Activated B cell treated with CpG ODN at 0.5 μM for 24 hours (primary cell): ENCODE results near the gene RPN1. TPM values are rescaled to one million over a fixed set of nuclear protein-coding genes. Genes with fewer than 3 reads are reported as not detected.
"Not testable (repeated sequence)": the region's sequence is repeated elsewhere in the genome, so short reads cannot be mapped to it uniquely, and the experiment has no call there.

ENCODE experiments used
- ATAC-seq: fragments of 200-7000 bp; cut with Tn5 transposase; one replicate; pipeline ENCODE4 v1.10.0; 2021; ENCODE audit warnings: low read depth, mild to moderate bottlenecking, moderate library complexity
- CTCF ChIA-PET: fragments of 350-600 bp; sonication (Branson Sonifier 250); formaldehyde crosslinking; loops from one replicate; lab custom pipeline; 2021; ENCODE audit warnings: antibody characterized with exemption; lab: Charles Lee
- POLR2A ChIA-PET: fragments of 350-600 bp; sonication (Branson Sonifier 250); formaldehyde crosslinking; loops from one replicate; lab custom pipeline; 2021; ENCODE audit warnings: antibody characterized with exemption; lab: Charles Lee
- DNase-seq: peaks from one replicate; pipeline ENCODE4 v3.0.0; 2022
- H3K27ac Mint-ChIP-seq: one replicate; pipeline ENCODE4 v1.8.0; 2020; ENCODE audit warnings: mixed read lengths
- H3K27me3 Mint-ChIP-seq: one replicate; pipeline ENCODE4 v1.8.0; 2021; ENCODE audit warnings: mixed read lengths
- H3K36me3 Mint-ChIP-seq: one replicate; pipeline ENCODE4 v1.8.0; 2021; ENCODE audit warnings: low read depth, mixed read lengths
- H3K4me1 Mint-ChIP-seq: one replicate; pipeline ENCODE4 v1.8.0; 2021; ENCODE audit warnings: mixed read lengths
- H3K4me3 Mint-ChIP-seq: one replicate; pipeline ENCODE4 v1.8.0; 2020; ENCODE audit warnings: mild to moderate bottlenecking, mixed read lengths
- H3K9me3 Mint-ChIP-seq: one replicate; pipeline ENCODE4 v1.8.0; 2020; ENCODE audit warnings: mixed read lengths
- intact Hi-C: fragments of 100-400 bp; cut with micrococcal nuclease; formaldehyde crosslinking; loops from one replicate; pipeline ENCODE4 v1.15.1; 2024
- total RNA-seq: library from RNA; stranded (reverse); gene quantifications from 2 replicates; pipeline ENCODE4 v1.2.3, GENCODE V29; 2022
- TF ChIP-seq, protein P1 (sequence below): fragments of 200-600 bp; IDR thresholded peaks from one replicate; pipeline ENCODE4 v1.8.0; 2022; ENCODE audit warnings: antibody characterized with exemption, mild to moderate bottlenecking

Gene RPN1
- total RNA-seq, 1 donor from 2014 or later = 93.4 TPM

GRCh38 chr3:128665362-128666021 lies 14.9 kb upstream of the RPN1 start:
- ChIA-PET CTCF (no interaction called here), POLR2A (no interaction called here)
- Mint-ChIP-seq H3K36me3 (no peaks in the 10 kb centered on the region), H3K27me3 (no peaks in the 10 kb centered on the region), H3K9me3 (no peaks in the 10 kb centered on the region), H3K27ac (no peak overlapping the region), H3K4me3 (no peak overlapping the region), H3K4me1 (no peaks in the 10 kb centered on the region)
- intact Hi-C loops = no loop called here
- no peak for ATAC-seq
- TF ChIP-seq, protein P1, sequence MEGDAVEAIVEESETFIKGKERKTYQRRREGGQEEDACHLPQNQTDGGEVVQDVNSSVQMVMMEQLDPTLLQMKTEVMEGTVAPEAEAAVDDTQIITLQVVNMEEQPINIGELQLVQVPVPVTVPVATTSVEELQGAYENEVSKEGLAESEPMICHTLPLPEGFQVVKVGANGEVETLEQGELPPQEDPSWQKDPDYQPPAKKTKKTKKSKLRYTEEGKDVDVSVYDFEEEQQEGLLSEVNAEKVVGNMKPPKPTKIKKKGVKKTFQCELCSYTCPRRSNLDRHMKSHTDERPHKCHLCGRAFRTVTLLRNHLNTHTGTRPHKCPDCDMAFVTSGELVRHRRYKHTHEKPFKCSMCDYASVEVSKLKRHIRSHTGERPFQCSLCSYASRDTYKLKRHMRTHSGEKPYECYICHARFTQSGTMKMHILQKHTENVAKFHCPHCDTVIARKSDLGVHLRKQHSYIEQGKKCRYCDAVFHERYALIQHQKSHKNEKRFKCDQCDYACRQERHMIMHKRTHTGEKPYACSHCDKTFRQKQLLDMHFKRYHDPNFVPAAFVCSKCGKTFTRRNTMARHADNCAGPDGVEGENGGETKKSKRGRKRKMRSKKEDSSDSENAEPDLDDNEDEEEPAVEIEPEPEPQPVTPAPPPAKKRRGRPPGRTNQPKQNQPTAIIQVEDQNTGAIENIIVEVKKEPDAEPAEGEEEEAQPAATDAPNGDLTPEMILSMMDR = no peak
- no peak for DNase-seq

GRCh38 chr3:128663151-128663550 lies 12.5 kb upstream of the RPN1 start:
- Mint-ChIP-seq H3K36me3 (no peaks in the 10 kb centered on the region), H3K27ac (no peak overlapping the region), H3K27me3 (no peaks in the 10 kb centered on the region), H3K4me1 (peaks cover 2% of the 10 kb centered on the region), H3K4me3 (no peak overlapping the region), H3K9me3 (no peaks in the 10 kb centered on the region)
- CTCF ChIA-PET = no interaction called here
- TF ChIP-seq, protein P1 = no peak
- intact Hi-C loops = no loop called here
- ATAC-seq (no peak), DNase-seq (no peak)
- POLR2A ChIA-PET = no interaction called here

DNA sequence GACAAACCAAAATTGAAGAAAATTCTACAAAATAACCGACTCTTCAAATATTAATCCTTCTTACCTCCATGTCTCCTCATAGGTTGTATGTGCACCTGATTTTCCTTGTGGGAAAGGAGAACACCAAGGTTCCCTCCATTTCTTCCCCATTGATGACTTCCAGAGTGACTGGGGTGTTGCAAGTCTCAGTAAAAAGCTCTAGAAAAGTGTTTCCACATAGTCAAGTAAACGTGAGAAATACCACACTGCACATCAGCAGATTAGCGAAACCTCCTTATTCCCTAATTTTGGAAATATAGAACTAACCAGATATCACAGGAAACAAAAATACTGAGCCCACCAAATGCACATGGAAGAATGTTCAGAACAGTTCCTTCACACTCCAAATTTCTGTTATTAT lies 4.9 kb upstream of the RPN1 start:
- CTCF ChIA-PET = no interaction called here
- intact Hi-C loops = loop anchor here (10.0 kb wide), 1 partner anchor 1239 kb away; the partner anchor contains the start of gene TMCC1

GRCh38 chr3:128653993-128654805 lies 3.6 kb upstream of the RPN1 start:
- H3K27me3 Mint-ChIP-seq, H3K9me3 Mint-ChIP-seq, ATAC-seq, DNase-seq, H3K36me3 Mint-ChIP-seq: not testable (repeated sequence)
- intact Hi-C loops = loop anchor here (5.0 to 10.0 kb wide), 2 partner anchors 1241 to 1458 kb away; partner anchors contain the start of gene TMCC1
- peak overlapping the region; percentile 81 for H3K4me3 Mint-ChIP-seq
- H3K4me1 Mint-ChIP-seq = peaks cover 14% of the 10 kb centered on the region
- H3K27ac Mint-ChIP-seq = peak overlapping the region; percentile 35
- POLR2A ChIA-PET = interaction anchor here (0.6 to 1.6 kb wide), 5 partner anchors 21 to 876 kb away, joined by 3 to 10 read pairs (median 8); no protein-coding TSS in a partner anchor
- CTCF ChIA-PET = interaction anchor here (1.0 to 1.1 kb wide), 3 partner anchors 26 to 225 kb away, joined by 3 to 8 read pairs (median 3); partner anchors contain the start of gene ACAD9

More for the DNA sequence above, 4.9 kb upstream of the RPN1 start:
- H3K4me3 Mint-ChIP-seq = peak overlapping the region; percentile 9
- no peaks in the 10 kb centered on the region for H3K9me3 Mint-ChIP-seq
- H3K36me3 Mint-ChIP-seq = no peaks in the 10 kb centered on the region
- H3K4me1 Mint-ChIP-seq = peaks cover 10% of the 10 kb centered on the region
- no peak for ATAC-seq
- H3K27ac Mint-ChIP-seq = no peak overlapping the region
- TF ChIP-seq, protein P1 = no peak
- POLR2A ChIA-PET = interaction anchor here (0.7 kb wide), 1 partner anchor 25 kb away, joined by 3 read pairs; no protein-coding TSS in a partner anchor
- H3K27me3 Mint-ChIP-seq = no peaks in the 10 kb centered on the region
- DNase-seq = no peak

DNA sequence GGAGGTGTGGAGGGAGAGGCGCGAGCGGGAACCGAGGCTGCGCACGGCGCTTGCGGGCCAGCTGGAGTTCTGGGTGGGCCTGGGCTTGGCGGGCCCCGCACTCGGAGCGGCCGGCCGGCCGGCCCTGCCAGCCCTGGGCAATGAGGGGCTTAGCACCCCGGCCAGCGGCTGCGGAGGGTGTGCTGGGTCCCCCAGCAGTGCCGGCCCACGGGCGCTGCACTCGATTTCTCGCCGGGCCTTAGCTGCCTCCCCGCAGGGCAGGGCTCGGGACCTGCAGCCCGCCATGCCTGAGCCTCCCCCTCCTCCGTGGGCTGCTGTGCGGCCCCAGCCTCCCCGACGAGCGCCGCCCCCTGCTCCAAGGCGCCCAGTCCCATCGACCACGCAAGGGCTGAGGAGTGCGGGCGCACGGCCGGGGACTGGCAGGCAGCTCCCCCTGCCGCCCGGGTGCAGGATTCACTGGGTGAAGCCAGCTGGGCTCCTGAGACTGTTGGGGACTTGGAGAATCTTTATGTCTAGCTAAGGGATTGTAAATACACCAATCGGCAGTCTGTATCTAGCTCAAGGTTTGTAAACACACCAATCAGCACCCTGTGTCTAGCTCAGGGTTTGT lies 2.9 kb upstream of the RPN1 start:
- Mint-ChIP-seq H3K4me1 (peaks cover 21% of the 10 kb centered on the region), H3K27ac (peak overlapping the region; percentile 35), H3K4me3 (peak overlapping the region; percentile 81)
- not testable (repeated sequence) for H3K27me3 Mint-ChIP-seq, ATAC-seq, H3K9me3 Mint-ChIP-seq, H3K36me3 Mint-ChIP-seq
- POLR2A ChIA-PET = interaction anchor here (0.6 to 1.6 kb wide), 3 partner anchors 21 to 877 kb away, joined by 4 to 10 read pairs (median 9); no protein-coding TSS in a partner anchor
- CTCF ChIA-PET = interaction anchor here (1.0 to 1.1 kb wide), 3 partner anchors 27 to 226 kb away, joined by 3 to 8 read pairs (median 3); partner anchors contain the start of gene ACAD9
- intact Hi-C loops = loop anchor here (5.0 to 10.0 kb wide), 2 partner anchors 1241 to 1459 kb away; partner anchors contain the start of gene TMCC1
- peak; percentile 21 for DNase-seq
